Bone marrow (tissue), 2 donors: ENCODE measurements around the gene TCP1.
"Not testable (repeated sequence)": the region's sequence is repeated elsewhere in the genome, so short reads cannot be mapped to it uniquely, and the experiment has no call there.

Experiments used
- DNase-seq, 2 donors: peaks; one replicate each; lab custom pipeline; 2025; lab: John Stamatoyannopoulos, UW

The TCP1 gene

DNA sequence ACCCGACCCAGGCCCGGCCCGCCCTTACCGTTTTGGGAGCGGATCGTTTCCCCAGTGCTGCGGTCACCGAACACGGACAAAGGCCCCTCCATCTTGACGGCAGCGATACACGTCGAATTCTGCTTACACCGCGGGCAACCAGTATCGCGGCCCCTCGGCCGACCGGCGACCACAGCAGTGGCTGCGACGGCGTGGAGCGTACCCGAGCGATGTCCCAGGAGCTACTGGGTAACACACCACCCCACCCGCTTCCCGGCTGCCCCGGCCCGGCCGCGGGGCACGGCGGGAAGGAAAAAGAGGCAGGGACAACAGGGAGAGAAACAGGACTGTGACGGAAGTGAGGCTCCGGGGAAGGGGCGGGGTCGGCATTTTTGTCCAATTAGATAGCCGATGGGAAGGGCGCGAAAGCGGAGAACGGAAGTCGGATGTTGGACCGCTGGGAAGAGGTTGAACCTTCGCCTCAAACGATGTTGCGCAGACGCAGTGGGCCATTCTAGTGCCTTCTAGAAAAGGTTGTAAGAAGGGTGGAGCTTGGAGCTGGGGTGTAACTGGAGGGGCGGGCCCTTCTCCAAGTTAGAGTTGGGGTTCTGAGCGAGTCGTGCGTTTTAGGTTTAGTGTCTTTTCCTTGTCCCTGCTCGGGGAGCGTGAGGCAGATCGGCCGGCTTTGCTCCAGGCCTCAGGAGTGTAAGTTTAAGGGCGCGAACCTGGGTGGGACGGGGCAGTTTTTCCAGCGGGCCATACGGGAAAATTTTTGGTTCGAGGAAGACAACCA is at the start of gene TCP1:
TSS of gene TCP1 (minus strand) at position 226 of the 772 bp plus-strand sequence. CDS start at position 92, 134 bp downstream.
- DNase-seq = peak; percentile 92 to 99

DNA sequence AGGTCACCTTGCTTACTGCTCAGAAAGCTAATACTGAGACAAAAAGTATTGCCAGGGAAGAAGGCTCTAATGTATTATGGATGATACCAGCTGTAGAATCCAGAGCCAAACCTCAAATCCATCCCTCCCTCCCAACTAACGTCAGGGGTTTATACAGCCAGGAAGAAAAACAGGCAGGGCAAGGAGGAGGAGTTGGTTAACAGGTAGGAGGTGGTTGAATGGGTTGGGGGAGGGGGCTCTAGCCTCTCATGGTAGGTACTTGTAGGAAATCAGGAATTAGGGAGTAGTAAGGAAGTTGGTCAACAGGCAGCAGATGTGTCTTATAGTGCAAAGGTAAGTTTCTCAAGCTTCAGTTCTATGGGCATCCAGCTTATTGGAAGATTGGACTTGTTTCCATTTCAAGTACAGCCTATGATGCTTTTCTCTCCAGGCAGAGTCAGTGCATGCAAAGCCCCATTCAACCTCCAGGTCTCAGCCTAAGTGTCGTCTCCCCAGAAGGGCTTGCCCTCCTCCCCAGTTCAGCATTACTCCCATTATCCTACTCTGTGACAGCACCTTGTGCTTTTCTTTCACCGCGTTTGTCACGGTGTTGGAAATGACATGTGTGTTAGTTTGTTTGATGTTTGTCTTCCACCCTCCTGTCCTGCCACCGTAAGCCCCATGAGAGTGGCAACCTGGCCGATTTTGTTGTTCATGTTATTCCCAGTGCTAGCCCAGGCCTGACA is 48.8 kb upstream of the TCP1 start:
- no peak for DNase-seq

DNA sequence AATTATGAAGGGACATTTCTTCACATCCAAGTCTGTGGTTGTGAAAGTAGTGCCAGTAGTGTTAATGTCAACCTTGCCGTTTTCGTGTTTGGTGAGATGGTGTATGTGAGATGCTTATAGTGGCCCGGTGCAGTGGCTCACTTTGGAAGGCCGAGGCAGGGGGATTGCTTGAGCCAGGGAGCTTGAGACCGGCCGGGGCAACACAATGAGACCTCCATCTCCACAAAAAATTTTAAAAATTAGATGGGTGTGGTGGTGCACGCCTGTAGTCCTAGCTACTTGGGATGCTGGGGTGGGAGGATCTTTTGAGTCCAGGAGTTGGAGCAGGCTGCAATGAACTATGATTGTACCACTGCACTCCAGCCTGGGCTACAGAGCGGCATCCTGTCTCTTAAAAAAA is 48.1 kb upstream of the TCP1 start:
- DNase-seq = no peak

DNA sequence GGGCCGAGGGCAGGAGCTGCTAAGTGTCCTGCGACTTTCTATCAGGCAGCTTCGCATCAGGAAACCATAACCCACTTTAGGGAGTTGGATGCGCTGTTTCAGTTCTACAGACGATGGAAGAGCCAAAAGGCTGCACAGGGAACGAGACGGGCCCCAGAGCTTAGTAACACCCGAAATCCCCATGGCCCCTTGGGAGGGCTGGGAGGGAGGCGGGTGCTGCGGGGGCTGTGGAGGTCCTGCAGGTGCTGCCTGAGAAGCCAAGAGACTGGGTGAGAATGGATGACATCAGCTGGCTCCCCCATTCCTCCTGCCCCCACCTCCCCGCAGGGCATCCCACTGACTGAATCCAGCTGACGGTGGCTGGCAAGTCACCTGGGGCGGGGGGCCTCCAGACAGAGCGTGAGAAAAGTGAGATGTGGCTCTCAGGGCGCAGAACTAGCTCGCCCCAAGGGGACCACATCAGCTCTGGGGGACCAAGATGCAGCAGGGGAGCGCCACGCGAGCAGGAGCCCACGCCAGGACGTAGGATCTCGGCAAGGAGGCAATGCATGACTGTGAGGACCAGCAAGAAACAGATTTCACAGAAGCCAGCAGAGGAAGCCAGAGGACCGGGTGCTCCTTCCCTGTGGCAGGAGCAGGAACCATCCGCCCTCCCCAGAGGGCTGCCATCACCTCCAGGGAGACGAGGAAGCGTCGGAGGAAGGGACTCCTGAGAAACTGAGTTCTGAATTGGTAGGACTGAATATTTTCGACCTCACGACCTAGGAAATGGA is 47.5 kb upstream of the TCP1 start:
- DNase-seq = no peak

DNA sequence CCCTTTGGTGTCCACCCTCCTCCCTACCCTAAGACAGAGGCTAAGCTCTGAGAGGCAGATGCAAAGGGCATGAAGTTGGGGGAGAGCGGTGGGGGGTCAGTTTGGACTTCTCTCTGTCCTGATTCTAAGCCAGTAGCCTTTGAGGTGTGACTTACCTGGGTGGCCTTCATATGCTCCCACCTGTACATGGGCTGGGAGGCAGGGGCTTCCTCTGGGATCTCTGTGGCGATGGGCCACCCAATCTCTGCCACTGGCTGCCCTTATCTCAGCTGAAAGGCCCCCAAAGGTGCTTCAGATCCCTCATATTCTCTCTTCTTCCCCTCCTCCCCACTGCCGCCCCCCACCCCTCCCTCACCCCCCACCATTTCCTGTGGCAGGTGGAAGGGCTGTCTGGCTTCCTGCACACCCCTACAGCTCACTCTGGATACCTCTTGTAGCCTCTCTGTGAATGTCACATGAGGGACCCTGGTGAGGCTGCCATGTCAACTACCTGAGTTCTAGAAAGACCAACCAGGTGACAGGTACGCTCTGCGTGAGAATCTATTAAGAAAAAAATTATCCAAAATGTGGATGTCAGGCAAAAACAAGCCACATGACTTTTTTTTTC is 44.7 kb upstream of the TCP1 start:
- DNase-seq = no peak

DNA sequence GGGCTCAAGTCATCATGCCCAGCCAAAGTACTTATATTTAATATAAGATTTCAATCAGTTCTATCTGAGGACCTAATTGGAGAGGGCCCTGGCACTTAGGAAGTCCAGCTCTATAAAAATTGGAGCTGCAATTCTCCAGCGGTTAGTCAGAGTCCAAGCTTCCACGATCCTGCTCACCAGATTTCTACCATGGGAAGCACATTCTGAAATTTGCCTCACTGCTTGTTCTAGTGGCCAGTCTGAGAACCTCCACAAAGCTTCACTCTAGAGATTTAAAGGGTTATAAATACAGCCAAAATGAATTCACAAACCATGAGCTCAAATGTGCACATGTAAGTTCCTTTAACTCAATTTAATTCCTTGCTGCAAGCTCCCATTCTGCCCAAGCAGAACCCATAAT is 44.2 kb upstream of the TCP1 start:
- no peak for DNase-seq

DNA sequence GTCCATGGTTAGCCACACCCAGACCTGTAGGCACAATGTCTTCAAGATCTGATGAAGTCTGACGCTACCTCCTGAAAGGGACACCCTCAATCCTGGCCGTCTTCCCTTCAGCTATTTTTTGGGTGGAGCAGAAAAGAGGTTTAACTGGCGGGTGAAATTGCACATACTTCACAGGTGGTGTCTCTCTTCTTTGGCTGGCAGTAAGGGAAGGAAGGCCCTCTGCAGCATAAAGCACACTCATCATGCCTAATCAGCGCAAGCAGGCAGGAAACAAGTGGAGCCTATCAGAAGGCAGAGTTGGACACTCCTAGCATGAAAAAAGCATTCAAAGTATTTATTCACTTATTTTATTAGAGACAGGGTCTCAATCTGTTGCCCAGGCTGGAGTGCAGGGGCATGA is 43.5 kb upstream of the TCP1 start:
- DNase-seq = peak in 1 of 2 donors; percentile 24

DNA sequence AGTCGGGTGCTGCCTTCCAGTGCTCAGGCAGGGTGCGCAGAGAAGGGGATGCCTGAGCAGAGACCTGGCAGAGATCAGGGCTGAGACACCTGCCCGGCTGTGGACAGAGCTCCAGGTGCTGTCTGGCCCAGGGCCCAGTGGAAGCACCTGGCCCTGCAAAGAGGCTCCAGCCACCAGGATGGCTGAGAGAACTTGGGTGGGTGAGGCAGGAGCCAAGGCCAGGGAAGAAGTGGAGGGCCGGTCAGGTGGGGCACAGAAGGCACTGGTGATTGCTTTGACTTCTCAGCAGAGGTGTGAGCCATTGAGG is 41.9 kb upstream of the TCP1 start:
- no peak for DNase-seq

DNA sequence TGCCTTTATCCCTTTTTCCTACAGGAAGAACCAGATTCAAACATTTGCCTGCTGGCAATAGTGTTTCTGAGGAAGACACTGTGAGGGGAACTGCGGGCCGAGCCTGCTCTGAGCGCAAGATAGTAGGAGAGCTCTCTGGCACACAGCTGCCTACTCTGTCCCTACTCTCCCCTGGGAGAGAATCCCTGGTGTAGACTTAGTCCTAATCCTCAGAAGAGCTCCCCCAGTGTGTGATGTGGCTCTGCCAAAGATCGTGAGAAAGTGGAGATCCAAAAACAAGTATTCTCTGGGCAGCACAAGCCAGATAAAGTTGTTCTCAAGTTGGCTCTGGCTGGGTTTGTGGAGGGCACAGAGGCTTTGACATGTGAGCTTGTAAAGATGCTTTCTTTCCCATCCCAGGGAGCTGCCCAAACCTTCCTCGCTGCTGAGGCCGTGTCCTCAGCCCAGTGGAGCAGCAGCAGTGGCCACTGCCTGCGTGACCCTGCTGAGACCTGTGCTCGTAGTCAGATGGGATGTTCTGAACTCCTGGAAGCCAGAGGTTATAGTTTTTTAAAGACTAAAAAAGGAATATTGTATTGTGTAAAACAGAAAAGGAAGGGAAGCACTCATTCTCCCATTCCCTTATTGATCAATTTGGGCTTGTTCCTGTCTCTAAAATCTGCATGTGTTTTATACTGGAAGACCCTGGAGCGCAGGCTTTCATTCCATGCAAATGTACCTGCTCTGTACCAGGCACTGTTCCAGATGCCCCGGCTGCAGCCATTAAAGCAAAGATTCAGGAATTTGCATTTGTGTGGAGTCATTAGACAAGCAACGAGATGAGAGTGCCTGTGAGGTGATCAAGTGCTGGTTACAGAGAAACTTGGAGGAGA is 41.3 kb upstream of the TCP1 start:
- no peak for DNase-seq

DNA sequence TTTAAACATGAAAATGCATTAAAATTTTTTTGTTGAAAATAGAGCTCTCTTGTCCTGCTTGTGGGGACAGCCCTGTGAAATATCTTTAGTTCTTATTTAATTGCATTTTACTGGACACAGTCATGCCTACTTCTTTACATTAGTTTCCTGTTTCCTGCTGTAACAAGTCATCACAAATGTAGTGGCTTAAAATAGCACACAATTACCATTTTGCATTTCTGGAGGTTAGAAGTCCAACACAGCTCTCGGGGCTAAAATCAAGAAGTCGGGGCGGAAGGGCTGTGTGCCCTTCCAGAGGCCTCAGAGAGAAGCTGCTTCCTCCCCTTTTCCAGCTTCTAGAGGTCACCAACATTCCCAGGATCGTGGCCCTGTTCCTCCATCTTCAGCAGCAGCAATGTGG is 40.1 kb upstream of the TCP1 start:
- peak in 1 of 2 donors; percentile 48 for DNase-seq

DNA sequence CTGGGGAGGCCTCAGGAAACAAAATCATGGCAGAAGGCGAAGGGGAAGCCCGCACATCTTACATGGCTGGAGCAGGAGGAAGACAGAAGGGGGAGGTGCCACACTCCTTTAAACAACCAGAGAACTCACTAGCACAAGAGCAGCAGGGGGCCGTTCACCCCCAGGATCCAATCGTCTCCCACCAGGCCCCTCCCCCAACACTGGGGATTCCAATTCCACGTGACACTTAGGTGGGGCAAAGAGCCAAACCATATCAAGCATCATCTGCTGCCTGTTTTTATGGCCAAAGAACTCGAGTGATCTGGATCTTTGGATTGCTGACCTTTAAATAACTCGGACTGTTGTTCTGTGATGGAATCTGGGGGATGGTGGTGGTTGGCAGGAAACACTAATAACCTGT is 38.7 kb upstream of the TCP1 start:
- DNase-seq = no peak

DNA sequence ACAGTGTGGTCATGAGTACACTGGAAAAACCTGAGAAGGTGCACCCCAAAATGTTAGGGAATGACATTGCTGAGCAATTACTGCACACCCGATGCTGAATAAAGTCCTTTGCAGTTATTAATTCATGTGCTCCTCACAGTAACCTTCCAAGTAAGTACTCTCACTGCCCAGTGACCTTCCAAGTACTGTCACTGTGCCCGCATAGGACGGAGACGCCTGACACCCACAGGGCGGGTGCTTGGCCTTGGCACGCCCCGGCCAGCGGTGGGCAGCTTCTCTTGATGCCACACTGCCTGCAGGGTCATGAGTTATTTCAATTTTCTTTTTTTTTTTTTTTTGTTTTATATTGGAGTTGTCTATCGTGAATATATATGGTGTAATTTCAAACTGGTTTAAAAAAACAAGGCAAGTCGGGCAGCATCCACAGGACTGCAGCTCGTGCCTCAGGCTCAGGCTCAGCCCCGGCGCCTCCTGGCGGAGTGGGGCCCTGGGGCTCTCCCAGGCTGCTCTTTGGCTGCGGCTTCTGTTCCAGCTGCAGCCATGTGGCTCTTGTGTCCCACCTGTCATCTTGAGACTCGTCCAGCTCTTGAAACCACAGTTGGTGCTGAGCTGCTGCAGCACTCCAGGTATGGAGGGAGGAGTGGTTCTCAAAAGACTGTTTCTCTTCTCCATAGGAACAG is 37.7 kb upstream of the TCP1 start:
- no peak for DNase-seq

DNA sequence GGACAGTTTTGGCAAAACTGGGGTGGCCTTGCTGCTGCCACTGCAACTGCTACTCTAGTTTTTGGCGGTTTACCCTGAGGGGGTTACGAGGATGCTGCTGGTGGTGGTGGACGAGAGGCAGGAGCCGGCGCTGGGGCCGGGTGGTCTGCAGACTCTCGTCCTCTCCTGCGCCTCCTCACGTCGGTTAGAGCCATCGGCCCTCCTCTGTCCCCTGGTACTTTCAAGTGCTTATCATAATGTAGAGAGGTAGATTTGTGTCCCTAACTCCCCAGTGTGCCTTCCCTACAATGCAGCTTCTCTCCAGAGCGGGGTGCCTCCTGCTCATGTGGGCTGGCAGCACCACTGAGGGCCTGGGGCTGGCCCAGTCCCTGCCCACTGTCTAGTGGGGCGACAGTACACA is 36.6 kb upstream of the TCP1 start:
- no peak for DNase-seq

DNA sequence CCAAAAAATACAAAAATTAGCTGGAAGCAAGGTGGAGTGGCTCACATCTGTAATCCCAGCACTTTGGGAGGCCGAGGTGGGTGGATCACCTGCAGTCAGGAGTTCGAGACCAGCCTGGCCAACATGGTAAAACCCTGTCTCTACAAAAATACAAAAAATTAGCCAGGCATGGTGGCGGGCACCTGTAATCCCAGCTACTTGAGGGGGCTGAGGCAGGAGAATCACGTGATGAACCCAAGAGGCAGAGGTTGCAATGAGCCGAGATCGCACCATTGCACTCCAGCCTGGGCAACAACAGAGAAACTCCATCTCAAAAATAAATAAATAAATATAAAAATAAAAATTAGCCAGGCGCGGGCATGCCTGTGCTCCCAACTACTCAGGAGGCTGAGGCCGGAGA is 35.3 kb upstream of the TCP1 start:
- not testable (repeated sequence) for DNase-seq

DNA sequence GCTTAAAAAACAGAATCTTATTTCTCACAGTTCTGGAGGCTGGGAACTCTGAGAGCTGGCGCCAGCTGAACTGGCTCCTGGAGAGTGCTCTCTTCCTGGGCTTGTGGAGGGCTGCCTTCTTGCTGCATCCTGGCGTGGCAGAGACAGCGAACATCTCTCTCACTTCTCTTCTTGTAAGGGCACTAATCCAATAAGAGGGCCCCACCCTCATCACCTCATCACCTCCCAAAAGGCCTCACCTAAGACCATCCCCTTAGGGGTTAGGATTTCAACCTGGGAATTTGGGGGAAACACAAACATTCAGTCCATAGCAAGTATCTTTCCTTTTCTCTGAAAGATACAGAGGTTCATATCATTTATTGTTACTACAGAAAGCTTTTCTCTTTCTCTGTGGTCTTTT is 34.6 kb upstream of the TCP1 start:
- no peak for DNase-seq

DNA sequence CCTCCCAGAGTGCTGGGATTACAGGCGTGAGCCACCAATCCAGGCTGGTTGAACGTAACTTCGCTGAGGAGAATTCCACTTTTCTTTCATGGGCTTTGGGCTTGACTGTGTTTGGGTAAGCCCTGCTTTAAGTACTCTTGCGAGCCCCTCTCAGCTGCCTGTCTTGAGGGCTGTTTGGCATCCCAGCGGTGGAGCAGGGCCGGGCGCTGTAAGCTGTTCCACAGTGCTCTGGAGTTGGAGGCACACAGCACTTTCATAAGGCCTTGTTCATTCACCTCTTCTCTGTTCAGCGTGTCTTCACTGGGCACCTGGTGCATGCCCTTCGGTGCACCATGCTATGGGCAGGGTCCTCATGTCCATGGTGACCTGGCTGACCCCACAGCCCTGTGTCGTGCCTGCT is 32.3 kb upstream of the TCP1 start:
- no peak for DNase-seq

DNA sequence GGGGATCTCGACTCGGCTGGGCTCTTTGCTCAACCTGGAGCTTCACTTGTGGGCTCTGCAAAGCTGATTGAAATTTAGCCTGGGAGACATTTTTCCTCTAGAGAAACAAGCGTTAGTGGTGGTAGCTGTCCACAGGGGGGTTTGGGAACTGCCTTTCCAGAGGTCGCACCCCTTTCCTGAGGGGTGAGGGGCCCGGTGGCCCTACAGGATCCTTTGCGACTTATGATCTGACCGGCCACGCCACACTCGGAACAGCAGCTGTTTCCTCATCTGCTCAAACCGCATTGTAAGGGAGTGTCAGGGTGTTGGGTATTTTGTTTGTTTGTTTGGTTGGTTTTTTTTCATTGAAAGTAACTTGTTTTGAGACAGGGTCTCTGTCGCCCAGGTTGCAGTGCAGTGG is 31.7 kb upstream of the TCP1 start:
- DNase-seq = peak in 1 of 2 donors; percentile 31

DNA sequence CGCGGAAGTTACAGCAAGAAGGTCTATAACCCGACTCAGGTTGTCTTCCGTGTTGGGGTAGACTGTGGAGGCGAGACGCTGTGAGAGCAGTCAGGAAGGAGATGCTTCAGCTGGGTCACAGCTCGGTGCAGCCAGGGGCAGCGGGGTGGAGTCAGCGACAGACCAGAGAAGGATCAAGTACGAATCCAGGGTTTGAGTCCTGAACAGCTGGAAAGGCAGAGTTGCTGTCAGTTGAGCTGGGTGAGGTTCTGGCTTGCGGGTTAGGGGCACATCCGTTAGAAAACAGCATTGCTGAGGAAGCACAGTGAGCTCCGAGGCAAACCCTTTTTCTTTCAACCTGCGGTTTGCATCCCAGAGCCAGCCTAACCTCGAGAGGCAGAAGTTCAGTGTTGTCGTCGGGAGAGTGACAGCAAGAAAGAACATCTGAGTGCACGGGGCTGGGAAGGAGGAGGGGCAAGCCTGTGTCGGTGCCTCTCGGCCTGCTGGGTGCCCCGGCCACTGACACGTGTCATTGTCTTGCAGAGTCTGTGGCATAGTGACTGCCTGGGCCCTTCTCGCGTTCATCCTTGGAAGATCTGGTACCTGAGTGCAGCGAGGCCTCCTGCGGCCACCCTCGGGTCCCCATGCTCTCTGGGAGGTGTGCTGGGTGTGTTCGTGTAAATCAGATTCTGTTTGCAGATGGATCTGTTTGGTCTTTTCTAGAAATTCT is 30.7 kb upstream of the TCP1 start:
- DNase-seq = peak in 1 of 2 donors; percentile 44

DNA sequence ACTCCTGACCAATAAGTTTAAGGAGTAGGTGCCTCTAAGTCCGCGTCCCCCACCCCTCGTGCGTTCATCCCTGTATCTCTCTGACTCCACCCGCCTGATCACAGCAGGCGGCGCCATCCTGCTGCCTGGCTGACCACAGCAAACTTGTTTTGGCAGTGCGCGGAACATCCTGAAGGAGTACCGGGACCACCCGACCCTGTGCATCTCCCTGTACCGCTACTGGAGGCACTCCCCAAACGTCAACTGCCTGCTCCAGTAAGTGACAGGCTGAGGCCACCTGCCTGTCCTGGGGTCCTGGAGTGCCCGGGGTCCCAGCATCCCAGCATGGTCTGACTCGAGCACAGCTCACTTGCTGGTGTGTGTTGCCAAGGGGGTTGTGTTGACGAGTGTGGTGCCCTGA is 29.7 kb upstream of the TCP1 start:
- DNase-seq = no peak
